ENCODE measurements around the gene PDZD7. TPM values are rescaled to one million over a fixed set of nuclear protein-coding genes. Genes with fewer than 3 reads are reported as not detected.
"Not testable (repeated sequence)": the region's sequence is repeated elsewhere in the genome, so short reads cannot be mapped to it uniquely, and the experiment has no call there.

PDZD7 gene
- polyA plus RNA-seq, 4 donors: 1.3 to 2.9 (median 2.2) TPM

DNA sequence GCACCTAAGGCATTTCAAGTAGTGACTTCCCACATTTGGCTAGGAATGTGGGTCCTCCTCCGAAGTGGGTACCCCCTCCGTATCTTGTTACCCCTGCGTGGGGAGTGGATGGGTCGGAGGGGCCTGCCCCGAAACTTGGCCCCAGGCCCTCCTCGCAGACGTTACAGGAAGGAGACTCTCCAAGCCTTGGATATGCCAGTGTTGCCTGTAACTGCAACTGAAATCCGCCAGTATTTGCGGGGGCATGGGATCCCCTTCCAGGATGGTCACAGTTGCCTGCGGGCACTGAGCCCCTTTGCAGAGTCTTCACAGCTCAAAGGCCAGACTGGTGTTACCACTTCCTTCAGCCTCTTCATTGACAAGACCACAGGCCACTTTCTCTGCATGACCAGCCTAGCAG lies 42.8 kb downstream of the PDZD7 start:
- DNase-seq (ENCODE audit: low read depth in 4 of 4, low spot score in 3 of 4): no peak

- no peak for DNase-seq (ENCODE audit: low read depth in 4 of 4, low spot score in 3 of 4)
Measured at GRCh38 chr10:100987685-100988049, 43.3 kb downstream of the PDZD7 start.

GRCh38 chr10:100986952-100987684 lies 43.8 kb downstream of the PDZD7 start, which contains the start of the genes MRPL43 and TWNK:
MRPL43 (minus strand) TSS chr10:100987497; CDS start chr10:100987443, 54 bp downstream.
TWNK (plus strand) TSS chr10:100987543; CDS start chr10:100988211, 668 bp downstream.
- peak in 1 of 4 donors; percentile 69 for DNase-seq (ENCODE audit: low read depth in 4 of 4, low spot score in 3 of 4)

DNA sequence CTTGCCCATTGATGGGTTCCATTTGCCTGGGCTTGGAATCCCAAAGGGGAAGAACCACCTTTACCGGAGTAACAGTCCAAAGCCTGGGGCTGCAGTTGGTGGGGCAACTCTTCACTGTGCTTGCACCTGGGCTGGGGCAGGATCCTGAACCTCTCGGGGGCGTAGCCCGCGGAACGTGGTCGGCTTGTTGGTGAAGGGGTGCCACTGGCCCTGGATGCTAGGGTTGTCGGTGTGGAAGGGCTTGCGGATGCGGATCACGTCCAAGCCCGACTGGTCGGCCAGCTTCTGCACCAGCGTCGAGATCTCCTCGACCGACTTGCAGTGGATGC lies 44.3 kb downstream of the PDZD7 start:
- no peak for DNase-seq (ENCODE audit: low read depth in 4 of 4, low spot score in 3 of 4)

DNA sequence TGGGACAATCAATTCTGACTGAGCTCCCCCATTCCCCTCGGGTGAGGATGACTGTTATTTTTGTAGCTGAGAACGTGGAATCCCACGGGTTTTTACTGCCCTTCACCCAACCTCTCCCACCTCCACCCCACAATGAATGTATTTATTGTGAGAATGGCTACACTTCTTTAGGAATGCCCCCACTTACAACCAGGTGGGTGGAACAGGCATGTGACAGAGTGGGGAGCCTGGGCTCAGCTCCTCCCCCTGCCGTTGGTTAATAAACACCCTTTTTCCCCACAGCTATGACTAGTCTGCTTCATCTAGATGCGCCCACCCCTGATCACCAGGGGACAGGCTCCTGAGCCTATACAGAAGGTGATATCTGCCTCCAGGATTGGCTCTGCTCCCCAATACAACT lies 45.6 kb downstream of the PDZD7 start:
- no peak for DNase-seq (ENCODE audit: low read depth in 4 of 4, low spot score in 3 of 4)

GRCh38 chr10:100984672-100985177 lies 46.2 kb downstream of the PDZD7 start:
- DNase-seq (ENCODE audit: low read depth in 4 of 4, low spot score in 3 of 4): no peak

- no peak for DNase-seq (ENCODE audit: low read depth in 4 of 4, low spot score in 3 of 4)
Measured at GRCh38 chr10:100983868-100984671, 46.9 kb downstream of the PDZD7 start.

DNA sequence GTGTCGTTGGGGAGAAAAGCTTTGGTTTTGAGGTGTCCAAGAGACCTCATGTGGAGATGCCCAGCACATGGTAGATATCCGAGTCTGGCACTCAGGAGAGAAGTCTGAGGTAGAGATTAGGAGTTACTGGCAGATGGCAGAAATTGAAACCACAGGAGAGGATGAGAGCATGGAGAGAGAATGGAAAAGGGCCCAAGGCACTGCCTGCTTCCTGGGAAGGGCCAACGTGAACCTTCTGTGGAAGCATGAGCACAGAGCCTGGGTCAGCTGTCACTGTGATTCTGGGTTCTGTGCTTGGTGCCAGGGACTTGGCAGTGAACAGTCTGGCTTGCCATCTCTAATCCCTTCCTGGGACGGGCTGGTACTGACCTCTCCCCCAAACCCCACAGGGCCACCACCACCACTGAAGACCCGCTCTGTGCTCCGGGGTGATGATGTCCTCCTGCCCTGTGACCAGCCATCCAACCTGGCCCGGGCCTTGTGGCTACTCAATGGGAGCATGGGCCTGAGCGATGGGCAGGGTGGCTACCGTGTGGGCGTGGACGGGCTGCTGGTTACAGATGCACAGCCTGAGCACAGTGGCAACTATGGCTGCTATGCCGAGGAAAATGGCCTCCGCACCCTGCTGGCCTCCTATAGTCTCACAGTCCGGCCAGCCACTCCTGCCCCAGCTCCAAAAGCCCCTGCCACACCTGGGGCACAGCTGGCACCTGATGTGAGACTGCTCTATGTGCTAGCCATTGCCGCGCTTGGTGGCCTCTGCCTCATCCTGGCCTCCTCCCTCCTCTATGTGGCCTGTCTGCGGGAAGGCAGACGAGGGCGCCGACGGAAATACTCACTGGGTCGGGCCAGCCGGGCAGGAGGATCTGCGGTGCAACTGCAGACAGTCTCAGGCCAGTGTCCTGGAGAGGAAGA lies 47.8 kb downstream of the PDZD7 start:
- DNase-seq (ENCODE audit: low read depth in 4 of 4, low spot score in 3 of 4): no peak

DNA sequence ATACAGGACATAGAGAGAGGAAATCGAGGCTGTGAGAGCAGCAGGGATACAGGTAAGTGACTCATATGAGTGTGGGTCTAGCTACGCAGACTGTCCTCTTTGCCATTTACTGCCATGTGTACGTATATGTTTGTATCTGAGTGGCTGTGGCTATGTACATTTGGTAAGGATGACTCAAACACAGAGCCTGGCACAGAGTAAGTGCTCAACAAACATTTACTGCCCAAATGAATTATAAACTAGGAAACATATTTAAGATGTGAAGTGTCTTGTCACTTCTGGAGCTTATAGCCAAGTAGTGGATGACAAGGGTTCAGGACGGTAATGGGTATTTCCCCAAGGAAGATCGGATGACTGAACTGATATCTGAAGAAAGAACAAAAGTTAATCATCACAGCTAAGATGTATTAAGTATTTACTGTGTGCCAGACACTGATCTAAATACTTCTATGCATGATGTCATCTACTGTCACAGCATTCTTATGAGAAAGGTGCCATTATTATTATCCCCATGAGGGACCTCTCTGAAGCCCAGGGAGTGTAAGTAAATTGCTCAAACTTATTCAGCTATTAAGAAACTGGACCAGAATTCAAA lies 49.7 kb downstream of the PDZD7 start:
- no peak for DNase-seq (ENCODE audit: low read depth in 4 of 4, low spot score in 3 of 4)

- no peak for DNase-seq (ENCODE audit: low read depth in 4 of 4, low spot score in 3 of 4)
Measured at GRCh38 chr10:100980711-100981110, 50.2 kb downstream of the PDZD7 start.

GRCh38 chr10:100980311-100980710 lies 50.6 kb downstream of the PDZD7 start:
- DNase-seq (ENCODE audit: low read depth in 4 of 4, low spot score in 3 of 4): no peak

- no peak for DNase-seq (ENCODE audit: low read depth in 4 of 4, low spot score in 3 of 4)
Measured at GRCh38 chr10:100979791-100980272, 51.1 kb downstream of the PDZD7 start.

- DNase-seq (ENCODE audit: low read depth in 4 of 4, low spot score in 3 of 4): no peak
Measured at GRCh38 chr10:100978901-100979195, 52.1 kb downstream of the PDZD7 start.

DNA sequence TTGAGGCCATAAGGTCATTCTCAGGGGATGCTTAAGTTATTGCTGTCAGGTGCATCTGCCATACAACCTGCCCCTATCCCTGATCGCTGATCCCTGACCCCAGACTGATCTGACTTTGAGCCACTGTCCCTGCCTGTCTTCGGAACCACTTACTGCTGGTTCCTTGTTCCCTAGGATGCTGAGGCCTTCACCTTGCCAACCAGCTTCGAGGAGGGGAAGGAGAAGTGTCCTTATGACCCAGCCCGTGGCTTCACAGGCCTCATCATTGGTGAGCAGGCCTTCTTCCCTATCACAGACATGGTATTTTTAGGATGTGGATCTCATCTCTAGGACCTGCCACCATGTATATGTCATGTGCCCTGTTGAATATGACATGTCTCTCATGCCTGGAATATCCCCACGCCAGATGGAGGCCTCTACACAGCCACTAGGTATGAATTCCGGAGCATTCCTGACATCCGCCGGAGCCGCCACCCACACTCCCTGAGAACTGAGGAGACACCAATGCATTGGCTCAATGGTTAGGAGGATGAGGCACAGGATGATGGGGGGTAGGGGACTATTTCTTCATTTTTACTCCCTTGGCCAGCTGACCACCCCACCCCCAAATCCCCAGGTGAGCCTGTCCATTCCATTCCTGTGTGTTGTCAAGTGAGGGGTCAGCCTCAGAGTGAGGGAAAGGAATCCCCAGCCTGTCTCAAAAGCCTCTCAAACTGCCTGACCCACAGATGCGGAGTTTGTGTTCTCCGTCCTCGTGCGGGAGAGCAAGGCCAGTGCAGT lies 52.6 kb downstream of the PDZD7 start:
- no peak for DNase-seq (ENCODE audit: low read depth in 4 of 4, low spot score in 3 of 4)

DNA sequence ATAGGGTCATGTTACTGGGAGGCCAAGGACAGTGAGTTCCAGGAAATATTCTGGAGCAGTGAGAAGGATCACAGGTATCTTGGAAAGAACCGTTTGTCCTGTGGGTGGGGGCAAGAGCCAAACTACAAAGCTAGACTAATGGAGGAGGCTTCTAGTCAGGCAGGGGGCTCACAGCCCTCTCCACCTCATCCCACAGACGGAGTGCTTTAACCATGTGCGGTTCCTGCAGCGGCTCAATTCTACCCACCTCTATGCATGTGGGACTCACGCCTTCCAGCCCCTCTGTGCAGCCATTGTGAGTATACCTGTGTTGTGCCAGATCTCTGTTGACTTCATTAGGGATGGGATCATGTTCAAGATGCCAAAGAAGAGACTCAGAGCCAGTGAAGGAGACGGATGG lies 53.5 kb downstream of the PDZD7 start:
- no peak for DNase-seq (ENCODE audit: low read depth in 4 of 4, low spot score in 3 of 4)

- DNase-seq (ENCODE audit: low read depth in 4 of 4, low spot score in 3 of 4): no peak
Measured at GRCh38 chr10:100976906-100977305, 54.0 kb downstream of the PDZD7 start.

DNA sequence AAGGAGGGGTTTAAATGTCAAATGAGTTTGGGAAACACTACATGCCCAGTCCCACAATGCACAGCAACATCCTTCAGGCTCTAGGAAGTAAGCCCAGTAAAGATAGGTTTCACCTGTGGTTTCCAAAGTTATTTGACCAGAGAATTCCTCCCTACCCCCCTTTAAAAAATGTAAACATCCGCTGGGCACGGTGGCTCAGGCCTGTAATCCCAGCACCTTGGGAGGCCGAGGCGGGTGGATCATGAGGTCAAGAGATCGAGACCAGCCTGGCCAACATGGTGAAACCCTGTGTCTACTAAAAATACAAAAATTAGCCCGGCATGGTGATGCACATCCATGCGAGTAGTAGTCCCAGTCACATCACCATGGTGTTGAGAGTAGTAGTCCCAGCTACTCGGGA lies 55.5 kb downstream of the PDZD7 start:
- not testable (repeated sequence) for DNase-seq (ENCODE audit: low read depth in 4 of 4, low spot score in 3 of 4)

DNA sequence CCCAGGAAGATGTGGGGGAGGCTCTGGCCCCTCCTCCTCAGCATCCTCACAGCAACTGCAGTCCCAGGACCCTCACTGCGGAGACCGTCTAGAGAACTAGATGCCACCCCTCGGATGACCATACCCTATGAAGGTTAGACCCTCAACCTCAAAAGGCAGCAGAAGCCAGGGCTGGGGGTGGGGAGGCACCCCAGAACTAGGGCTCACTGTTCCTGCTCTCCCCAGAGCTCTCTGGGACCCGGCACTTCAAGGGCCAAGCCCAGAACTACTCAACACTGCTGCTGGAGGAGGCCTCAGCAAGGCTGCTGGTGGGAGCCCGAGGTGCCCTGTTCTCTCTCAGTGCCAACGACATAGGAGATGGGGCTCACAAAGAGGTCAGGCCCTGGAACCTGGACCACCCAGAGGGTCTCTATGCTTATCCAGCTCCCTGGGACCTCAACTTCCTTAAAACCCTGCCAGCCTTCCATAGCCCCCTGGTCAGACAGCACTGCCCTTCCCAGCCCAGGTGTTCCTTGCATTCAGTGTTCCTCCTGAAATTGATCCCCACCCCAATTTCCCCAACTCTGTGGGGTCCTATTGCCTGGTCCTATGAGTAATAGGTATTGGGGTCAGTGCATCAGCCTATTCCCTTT lies 57.9 kb downstream of the PDZD7 start:
- no peak for DNase-seq (ENCODE audit: low read depth in 4 of 4, low spot score in 3 of 4)
